ENCODE results near the gene RUVBL1.

GRCh38 chr3:128112357-128112968, 11.1 kb downstream of the RUVBL1 start:
- no peak for TF ChIP-seq CTCF (IDR thresholded peaks at IDR 0.05)
- TF ChIP-seq POLR2A (IDR thresholded peaks at IDR 0.05), result no peak

Data from heart left ventricle (tissue), 13 donors.